22Rv1 (cell line): ENCODE results near the gene MTURN.

Source experiments
- CTCF ChIP-seq: fragments of 450-650 bp; IDR thresholded peaks from 2 replicates; pipeline ENCODE4 v1.5.1; 2017; ENCODE audit warnings: mild to moderate bottlenecking
- ZFX ChIP-seq: fragments of 450-650 bp; IDR thresholded peaks from 2 replicates; pipeline ENCODE4 v1.6.1; 2017; ENCODE audit warnings: antibody characterized with exemption, borderline replicate concordance

- TF ChIP-seq CTCF (no peak), ZFX (no peak)
Measured at GRCh38 chr7:30115709-30116297, 19.0 kb upstream of the MTURN start.
